ENCODE data around the gene CYP4V2. TPM values are rescaled to one million over a fixed set of nuclear protein-coding genes. Genes with fewer than 3 reads are reported as not detected.

The CYP4V2 gene
- 4.4 and 4.6 TPM in 2 replicates for total RNA-seq

DNA sequence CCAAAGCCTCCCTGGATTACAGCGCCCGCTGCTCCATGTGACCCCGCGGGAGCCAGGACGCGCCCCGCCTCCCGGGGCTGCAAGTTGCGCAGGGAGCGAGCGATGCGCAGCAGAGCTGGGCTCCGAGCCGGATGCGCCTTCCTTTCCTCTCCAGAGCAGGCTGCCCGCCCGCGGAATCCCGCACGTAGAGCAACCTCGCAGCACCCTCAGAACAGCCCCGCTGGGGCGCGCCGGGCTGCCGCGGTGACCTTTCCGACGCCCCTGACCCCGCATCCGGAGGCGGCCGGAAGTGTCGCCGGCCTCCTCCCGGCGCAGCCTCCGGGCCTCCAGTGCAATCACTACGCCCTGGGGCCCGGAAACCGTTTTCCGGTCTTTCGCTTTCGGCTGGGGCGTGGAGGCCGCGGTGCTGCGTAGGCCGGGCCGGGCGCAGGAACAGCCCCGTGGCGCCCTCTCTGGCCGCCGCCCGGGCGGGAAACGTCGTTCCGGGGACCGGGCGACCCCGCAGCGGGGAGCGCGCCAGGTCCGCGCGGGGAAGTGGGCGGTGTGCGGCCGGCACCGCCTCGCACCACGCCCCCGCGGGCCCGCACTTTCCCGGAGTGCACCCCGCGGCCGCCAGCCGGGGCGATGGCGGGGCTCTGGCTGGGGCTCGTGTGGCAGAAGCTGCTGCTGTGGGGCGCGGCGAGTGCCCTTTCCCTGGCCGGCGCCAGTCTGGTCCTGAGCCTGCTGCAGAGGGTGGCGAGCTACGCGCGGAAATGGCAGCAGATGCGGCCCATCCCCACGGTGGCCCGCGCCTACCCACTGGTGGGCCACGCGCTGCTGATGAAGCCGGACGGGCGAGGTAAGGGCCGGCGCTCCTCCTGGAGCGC, at the start of gene CYP4V2:
Gene CYP4V2 (plus strand): TSS at position 368 of the 866 bp plus-strand sequence. CDS start 257 bp downstream, at position 625.

DNA sequence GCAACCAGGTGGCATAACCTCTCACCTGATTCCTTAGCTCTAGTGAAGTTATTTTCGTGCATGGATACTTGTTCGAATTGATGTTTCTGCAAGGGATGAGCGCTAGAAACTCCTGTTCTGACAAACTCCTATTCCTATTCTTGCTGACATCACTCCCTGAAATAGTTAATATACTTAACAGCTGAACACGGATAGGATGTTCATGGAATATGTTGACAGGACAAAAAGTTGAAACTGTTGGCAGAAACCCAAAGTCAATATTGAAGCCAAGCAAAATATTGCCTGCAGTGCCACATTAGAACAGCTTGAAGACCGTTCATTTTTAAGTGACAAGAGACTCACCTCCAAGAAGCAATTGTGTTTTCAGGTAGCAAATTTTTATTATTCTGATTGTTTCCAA, 35.9 kb downstream of the CYP4V2 start, which contains the start of gene KLKB1:
Gene KLKB1 (plus strand): TSS at position 287 of the 400 bp plus-strand sequence. CDS start 689 bp downstream, outside the sequence.

Other genes starting within 250 kb of the CYP4V2 start
- 2.4 and 3.3 TPM in 2 replicates for gene TLR3, start 122.4 kb upstream of the CYP4V2 start, total RNA-seq
- 1.3 and 2.4 TPM in 2 replicates for gene FAM149A, start 86.9 kb upstream of the CYP4V2 start, total RNA-seq
- gene KLKB1, start 35.9 kb downstream of the CYP4V2 start, total RNA-seq = not detected in 2 replicates
- not detected in 2 replicates for gene F11, start 74.6 kb downstream of the CYP4V2 start, total RNA-seq

Measured in airway epithelial cell (primary cell).